Choroid plexus epithelial cell (primary cell): ENCODE data around the gene TOR1B.

ENCODE experiments used
- DNase-seq: peaks from one replicate; pipeline ENCODE4 v3.0.0-alpha.2; 2010; ENCODE audit warnings: low read depth
- H3K4me3 ChIP-seq: 2 replicates; pipeline ENCODE4 v1.5.1; 2011; ENCODE audit warnings: low read depth, mild to moderate bottlenecking, control low read depth, low read length, moderate library complexity
- CTCF ChIP-seq: conservative IDR thresholded peaks from 2 replicates; pipeline ENCODE4 v1.5.1; 2011; ENCODE audit warnings: low read depth, mild to moderate bottlenecking, control low read depth, inconsistent platforms, low read length, moderate library complexity

TOR1B gene

DNA sequence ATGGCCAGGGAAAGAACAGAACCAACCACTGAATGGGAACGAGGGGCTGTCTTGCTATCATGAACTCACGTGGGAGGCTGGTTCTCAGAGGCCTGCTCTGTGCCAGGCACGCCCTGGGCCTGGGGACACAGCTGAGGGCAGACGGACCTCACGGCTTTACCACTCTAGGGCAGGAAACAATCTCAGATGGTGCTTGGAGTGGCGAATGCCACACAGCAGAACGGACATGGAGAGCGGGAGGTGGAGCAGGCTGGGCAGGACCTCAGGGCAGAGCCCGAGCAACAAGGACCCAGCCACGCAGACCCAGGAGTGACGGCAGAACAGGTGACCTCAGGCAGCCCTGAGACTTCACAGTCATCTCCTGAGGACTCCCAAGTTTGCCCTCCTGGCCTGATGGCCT lies 12.3 kb downstream of the TOR1B start:
- no peak for TF ChIP-seq CTCF
- no peak for DNase-seq
- no peak overlapping the region for H3K4me3 ChIP-seq

GRCh38 chr9:129816501-129817435 lies 13.8 kb downstream of the TOR1B start:
- no peak overlapping the region for H3K4me3 ChIP-seq
- no peak for TF ChIP-seq CTCF
- DNase-seq, result no peak

GRCh38 chr9:129822898-129823541 lies 20.0 kb downstream of the TOR1B start:
- no peak for TF ChIP-seq CTCF
- DNase-seq, result peak; percentile 63
- H3K4me3 ChIP-seq, result peak overlapping the region; percentile 95

DNA sequence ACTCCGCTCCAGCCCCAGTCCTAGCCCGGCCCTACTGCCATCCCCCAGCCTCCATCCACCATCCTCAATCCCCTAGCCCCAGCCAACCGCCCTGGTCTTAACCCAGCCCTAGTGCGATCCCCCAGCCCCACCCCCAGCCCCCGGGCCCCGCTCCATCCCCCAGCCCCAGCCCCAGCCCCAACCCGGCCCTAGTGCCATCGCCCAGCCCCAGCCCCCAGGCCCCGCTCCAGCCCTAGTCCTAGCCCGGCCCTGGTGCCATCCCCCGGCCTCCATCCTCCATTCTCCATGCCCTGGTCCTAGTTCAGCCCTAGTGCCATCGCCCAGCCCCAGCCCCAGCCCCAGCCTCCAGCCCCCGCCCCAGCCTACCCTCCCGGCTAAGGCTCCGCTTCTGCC lies 20.6 kb downstream of the TOR1B start:
- peak overlapping the region; percentile 95 for H3K4me3 ChIP-seq
- DNase-seq, result no peak
- no peak for TF ChIP-seq CTCF

DNA sequence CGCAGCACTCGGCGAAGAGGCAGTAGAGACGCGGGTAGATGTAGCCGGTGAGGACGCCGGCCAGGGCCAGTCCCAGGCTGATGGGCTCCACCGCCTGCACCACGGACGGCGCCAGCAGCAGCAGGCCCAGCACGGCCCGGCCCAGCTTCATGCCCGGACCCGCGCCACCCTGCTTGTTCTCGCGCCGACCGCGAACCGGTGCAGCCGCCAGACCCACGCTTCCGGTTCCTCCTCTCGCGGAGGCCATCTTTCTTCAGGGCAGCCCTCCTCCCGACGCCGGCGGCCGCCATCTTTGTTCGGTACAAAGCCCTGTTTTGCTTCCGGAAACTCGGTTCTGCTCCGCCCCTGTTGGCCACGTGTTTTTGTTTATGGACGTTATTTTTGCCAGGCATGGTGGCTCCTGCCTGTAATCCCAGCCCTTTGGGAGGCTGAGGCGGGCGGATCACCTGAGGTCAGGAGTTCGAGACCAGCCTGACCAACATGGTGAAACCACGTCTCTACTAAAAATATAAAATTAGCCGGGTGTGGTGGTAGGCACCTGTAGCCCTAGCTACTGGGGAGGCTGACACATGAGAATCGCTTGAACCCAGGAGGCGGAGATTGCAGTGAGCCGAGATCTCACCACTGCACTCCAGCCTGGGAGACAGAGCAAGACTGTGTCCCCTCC lies 21.1 kb downstream of the TOR1B start, which contains the start of gene TOR1A:
TOR1A (minus strand) TSS at position 202 of the 667 bp plus-strand sequence; CDS start at position 151, 51 bp downstream.
- peak; percentile 94 for DNase-seq
- TF ChIP-seq CTCF, result no peak
- H3K4me3 ChIP-seq, result peak within 1 kb of the TSS; percentile 95

DNA sequence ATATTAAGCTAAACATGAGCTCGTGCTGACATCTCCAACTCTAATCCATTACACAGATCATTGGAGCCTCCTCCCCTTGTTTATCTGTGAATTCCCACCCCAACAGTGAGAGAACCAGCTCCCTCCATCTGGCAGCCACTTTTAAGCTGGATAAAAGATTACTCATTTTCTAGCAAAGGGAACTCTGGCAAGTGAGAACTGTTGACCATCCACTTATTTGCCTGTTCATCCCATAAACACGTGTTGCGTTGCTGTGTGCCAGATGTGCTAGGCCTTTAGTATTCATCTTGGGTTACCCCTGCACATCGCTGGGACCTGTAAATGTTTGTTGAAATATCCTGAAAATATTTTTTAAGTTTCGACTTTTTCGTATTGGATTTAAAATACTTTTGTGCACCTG lies 23.4 kb downstream of the TOR1B start:
- H3K4me3 ChIP-seq, result no peak overlapping the region
- no peak for TF ChIP-seq CTCF
- DNase-seq, result no peak
